OCI-LY1 (cell line): ENCODE measurements around the gene SDK1.

Experiments used
- H2AFZ ChIP-seq: fragments of 200-600 bp; sonication (generic), shearing (Covaris generic); 2 replicates; pipeline ENCODE4 v1.6.0; 2014; ENCODE audit warnings: antibody characterized with exemption, mild to moderate bottlenecking, low read length
- H3F3A ChIP-seq: fragments of 200-600 bp; sonication (generic), shearing (Covaris generic); 2 replicates; pipeline ENCODE4 v1.6.0; 2014; ENCODE audit warnings: mild to moderate bottlenecking, antibody characterized with exemption, low read length, moderate library complexity; ENCODE audit not compliant: insufficient read depth
- H3K27ac ChIP-seq: fragments of 200-600 bp; sonication (generic); 2 replicates; pipeline ENCODE4 v1.5.1; 2014; ENCODE audit warnings: low read length, mixed run types, mild to moderate bottlenecking, low read depth; ENCODE audit not compliant: poor library complexity, severe bottlenecking
- H3K27me3 ChIP-seq: fragments of 200-600 bp; sonication (generic); 2 replicates; pipeline ENCODE4 v1.6.0; 2014; ENCODE audit warnings: antibody characterized with exemption, mild to moderate bottlenecking, low read length, moderate library complexity; ENCODE audit not compliant: insufficient read depth
- H3K36me3 ChIP-seq: fragments of 200-600 bp; sonication (generic); 2 replicates; pipeline ENCODE4 v1.6.1; 2014; ENCODE audit warnings: mild to moderate bottlenecking, antibody characterized with exemption, low read length, moderate library complexity, mixed read lengths; ENCODE audit not compliant: insufficient read depth
- H3K4me1 ChIP-seq: fragments of 200-600 bp; sonication (generic); 2 replicates; pipeline ENCODE4 v1.5.1; 2014; ENCODE audit warnings: mild to moderate bottlenecking, low read length, moderate library complexity; ENCODE audit not compliant: insufficient read depth, severe bottlenecking
- H3K4me2 ChIP-seq: fragments of 200-600 bp; sonication (generic), shearing (Covaris generic); 2 replicates; pipeline ENCODE4 v1.6.1; 2014; ENCODE audit warnings: low read length
- H3K4me3 ChIP-seq: fragments of 200-600 bp; sonication (generic); 2 replicates; pipeline ENCODE4 v1.5.1; 2014; ENCODE audit warnings: low read length, low read depth, mild to moderate bottlenecking, mixed read lengths; ENCODE audit not compliant: poor library complexity, severe bottlenecking
- H3K79me2 ChIP-seq: fragments of 200-600 bp; shearing (Covaris generic); 2 replicates; pipeline ENCODE4 v1.6.1; 2016; ENCODE audit warnings: mixed run types, low read length, mixed read lengths; ENCODE audit not compliant: insufficient read depth
- H3K9ac ChIP-seq: fragments of 200-600 bp; sonication (generic), shearing (Covaris generic); 2 replicates; pipeline ENCODE4 v1.6.1; 2014; ENCODE audit warnings: mild to moderate bottlenecking, low read length, mixed read lengths
- H3K9me2 ChIP-seq: fragments of 200-600 bp; sonication (generic), shearing (Covaris generic); 2 replicates; pipeline ENCODE4 v1.6.1; 2014; ENCODE audit warnings: low read depth, mild to moderate bottlenecking, low read length, mixed read lengths
- H3K9me3 ChIP-seq: fragments of 200-600 bp; shearing (Covaris generic); 2 replicates; pipeline ENCODE4 v1.6.1; 2014; ENCODE audit warnings: low read length, mixed read lengths
- H4K20me1 ChIP-seq: fragments of 200-600 bp; sonication (generic), shearing (Covaris generic); 2 replicates; pipeline ENCODE4 v1.6.0; 2016; ENCODE audit warnings: mild to moderate bottlenecking, low read length; ENCODE audit not compliant: insufficient read depth
- CTCF ChIP-seq: fragments of 200-600 bp; sonication (generic), shearing (Covaris generic); IDR thresholded peaks from 2 replicates; pipeline ENCODE4 v1.5.1; 2017; ENCODE audit warnings: mild to moderate bottlenecking, antibody characterized with exemption, low read length, moderate library complexity, mixed read lengths
- EZH2 ChIP-seq: fragments of 200-600 bp; sonication (generic), shearing (Covaris generic); IDR thresholded peaks from 2 replicates; pipeline ENCODE4 v1.8.0; 2017; ENCODE audit warnings: borderline replicate concordance, mixed run types, mild to moderate bottlenecking, antibody characterized with exemption, low read length, moderate library complexity, mixed read lengths

The SDK1 gene

DNA sequence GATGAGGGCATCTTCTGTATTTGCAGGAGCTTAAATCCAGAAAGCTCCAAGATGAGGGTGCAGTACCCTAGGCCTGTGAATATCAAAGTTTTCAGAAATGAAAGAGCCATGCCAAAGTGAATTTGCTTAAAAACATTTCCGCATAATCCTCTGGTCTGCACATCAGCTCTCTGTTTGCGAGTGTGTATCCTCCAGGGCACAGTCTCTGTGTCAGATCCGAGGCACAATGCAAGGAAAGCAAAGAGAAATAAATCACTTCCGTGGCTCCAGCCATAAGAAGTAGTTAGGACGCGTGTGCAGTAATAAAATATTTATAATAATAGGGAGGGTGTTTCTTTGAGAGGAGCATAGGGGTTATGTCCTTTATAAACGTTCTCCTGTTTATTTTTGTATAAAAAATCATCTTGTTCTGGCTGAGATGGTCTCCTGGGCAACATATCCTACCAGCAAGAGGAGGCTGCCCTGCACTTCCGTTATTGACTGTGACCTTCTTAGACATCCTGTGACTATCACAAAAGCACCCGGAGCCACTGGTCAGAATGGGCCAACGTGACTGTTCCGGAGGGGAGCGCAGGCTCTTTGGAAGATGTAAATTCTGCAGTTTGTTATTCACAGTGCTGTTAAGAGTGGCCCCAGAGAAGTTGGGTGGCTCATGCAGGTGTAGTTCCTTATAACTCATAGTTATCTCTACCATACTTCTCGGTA is 713.4 kb downstream of the SDK1 start:
- no peak overlapping the region for H3K4me2 ChIP-seq
- H3K79me2 ChIP-seq: no peaks in the 10 kb centered on the region
- peaks cover 47% of the 10 kb centered on the region for H3K36me3 ChIP-seq
- no peaks in the 10 kb centered on the region for H3K4me1 ChIP-seq
- TF ChIP-seq EZH2 (no peak), CTCF (no peak)
- no peak overlapping the region for H3K27ac ChIP-seq
- H4K20me1 ChIP-seq: no peaks in the 10 kb centered on the region
- H3F3A ChIP-seq: no peaks in the 10 kb centered on the region
- no peak overlapping the region for H2AFZ ChIP-seq
- H3K27me3 ChIP-seq: no peaks in the 10 kb centered on the region
- peaks cover 19% of the 10 kb centered on the region for H3K9me3 ChIP-seq
- no peaks in the 10 kb centered on the region for H3K9me2 ChIP-seq
- no peak overlapping the region for H3K9ac ChIP-seq
- no peak overlapping the region for H3K4me3 ChIP-seq

DNA sequence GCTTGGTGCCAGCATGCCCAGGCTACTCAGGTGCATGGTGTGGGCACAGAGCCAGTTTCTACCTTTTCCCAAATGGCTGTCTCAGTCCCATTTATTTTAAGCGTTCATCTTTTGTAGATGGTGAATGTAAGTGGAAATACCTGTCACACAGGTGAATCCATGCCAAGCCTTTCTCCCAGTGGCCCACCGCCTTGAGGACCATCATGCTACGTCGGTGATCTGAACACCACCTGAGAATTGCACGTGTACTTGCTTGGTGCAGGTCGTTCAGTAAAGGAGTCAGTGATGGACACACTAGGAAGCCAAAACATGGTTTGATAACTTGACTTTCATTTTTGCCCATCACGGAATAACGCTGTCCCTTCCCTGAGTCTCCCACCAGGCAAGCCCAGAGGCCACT is 714.3 kb downstream of the SDK1 start:
- H2AFZ ChIP-seq: no peak overlapping the region
- H3K79me2 ChIP-seq: no peaks in the 10 kb centered on the region
- H3K4me2 ChIP-seq: no peak overlapping the region
- H3K27me3 ChIP-seq: no peaks in the 10 kb centered on the region
- no peaks in the 10 kb centered on the region for H4K20me1 ChIP-seq
- peaks cover 56% of the 10 kb centered on the region for H3K36me3 ChIP-seq
- H3K27ac ChIP-seq: no peak overlapping the region
- H3K9ac ChIP-seq: no peak overlapping the region
- no peaks in the 10 kb centered on the region for H3K4me1 ChIP-seq
- no peaks in the 10 kb centered on the region for H3K9me2 ChIP-seq
- H3K9me3 ChIP-seq: peaks cover 19% of the 10 kb centered on the region
- H3K4me3 ChIP-seq: no peak overlapping the region
- no peaks in the 10 kb centered on the region for H3F3A ChIP-seq
- TF ChIP-seq EZH2 (no peak), CTCF (no peak)

- Histone ChIP-seq H4K20me1 (no peaks in the 10 kb centered on the region), H3K36me3 (peaks cover 57% of the 10 kb centered on the region), H3K4me1 (no peaks in the 10 kb centered on the region), H3K79me2 (no peaks in the 10 kb centered on the region), H3K9me2 (no peaks in the 10 kb centered on the region), H3K4me3 (no peak overlapping the region), H3K27ac (no peak overlapping the region), H3K27me3 (no peaks in the 10 kb centered on the region), H3K4me2 (no peak overlapping the region), H3K9ac (no peak overlapping the region), H3K9me3 (peaks cover 19% of the 10 kb centered on the region), H2AFZ (no peak overlapping the region), H3F3A (no peaks in the 10 kb centered on the region)
- TF ChIP-seq CTCF (no peak), EZH2 (no peak)
These were observed 714.9 kb downstream of the SDK1 start for GRCh38 chr7:4015996-4016395.
